Measurements from ENCODE around the gene CACNA1C.

Gene CACNA1C

DNA sequence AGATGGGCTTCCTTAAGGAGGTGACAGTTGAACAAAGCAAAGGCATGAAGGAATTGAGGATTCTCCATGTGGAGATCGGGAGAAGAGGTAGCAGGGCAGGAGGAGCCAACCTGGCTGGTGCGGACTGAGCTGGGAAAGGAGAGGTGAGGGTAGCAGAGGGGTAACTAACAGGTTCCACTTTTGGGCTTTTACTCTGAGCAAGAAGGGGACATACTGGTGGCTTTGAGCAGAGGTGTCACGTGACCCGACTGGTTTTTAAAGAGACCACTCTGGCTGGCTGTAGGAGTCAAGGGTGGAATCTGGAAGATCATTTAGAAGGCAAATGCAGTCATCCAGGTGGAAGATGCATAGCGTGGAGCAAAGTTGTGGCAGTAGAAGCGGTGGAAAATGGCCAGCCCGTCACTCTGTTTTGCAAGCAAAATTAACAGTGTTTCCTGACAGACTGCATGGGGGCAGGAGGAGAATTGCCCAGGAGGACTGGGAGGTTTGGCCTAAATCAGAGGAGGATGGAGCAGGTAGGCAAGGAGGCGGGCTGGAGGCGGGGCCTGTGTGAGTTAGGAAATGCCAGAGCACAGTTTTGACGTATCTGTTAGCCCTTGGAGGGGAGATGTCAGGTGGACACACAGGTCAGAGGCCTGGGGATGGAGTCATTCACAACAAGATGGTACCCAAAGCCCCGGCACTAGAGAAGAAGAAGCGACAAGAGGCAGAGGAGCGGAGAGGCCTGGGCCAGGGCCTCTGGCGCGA is 585.7 kb downstream of the CACNA1C start:
- H3K27me3 ChIP-seq (ENCODE audit: low read depth, low read length), result no peaks in the 10 kb centered on the region
- peaks cover 0 to 5% of the 10 kb centered on the region in 2 donors for H3K36me3 ChIP-seq (ENCODE audit: control insufficient read depth in 1 of 2, insufficient read depth in 2 of 2, low read length in 2 of 2)
- no peaks in the 10 kb centered on the region for H3K9me3 ChIP-seq (ENCODE audit: control insufficient read depth in 1 of 2, low read length in 2 of 2)
- H3K4me3 ChIP-seq (ENCODE audit: low read depth in 1 of 2, low read length in 2 of 2), result no peak overlapping the region
- no peak overlapping the region for H3K27ac ChIP-seq (ENCODE audit: low read length)
- H3K4me1 ChIP-seq (ENCODE audit: control insufficient read depth in 1 of 2, insufficient read depth in 2 of 2, low read length in 2 of 2), result peaks cover 7% of the 10 kb centered on the region in 2 donors

DNA sequence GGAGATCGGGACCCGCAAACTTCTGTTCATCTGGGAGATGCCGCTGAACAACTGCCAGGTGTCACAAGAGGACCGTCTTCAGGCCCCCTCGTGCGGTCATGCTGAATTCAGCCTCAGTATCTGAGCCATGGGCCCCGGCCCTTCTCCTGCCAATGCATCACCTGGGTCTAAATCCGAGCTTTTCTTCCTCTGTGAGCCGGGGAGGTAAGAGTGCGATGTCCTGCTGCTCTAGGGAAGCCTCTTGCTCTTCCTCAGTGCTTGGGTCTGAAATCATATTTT is 586.2 kb downstream of the CACNA1C start:
- Histone ChIP-seq H3K36me3 (ENCODE audit: control insufficient read depth in 1 of 2, insufficient read depth in 2 of 2, low read length in 2 of 2) (peaks cover 0 to 5% of the 10 kb centered on the region in 2 donors), H3K27ac (ENCODE audit: low read length) (no peak overlapping the region), H3K27me3 (ENCODE audit: low read depth, low read length) (no peaks in the 10 kb centered on the region), H3K9me3 (ENCODE audit: control insufficient read depth in 1 of 2, low read length in 2 of 2) (no peaks in the 10 kb centered on the region), H3K4me1 (ENCODE audit: control insufficient read depth in 1 of 2, insufficient read depth in 2 of 2, low read length in 2 of 2) (peaks cover 7% of the 10 kb centered on the region in 2 donors), H3K4me3 (ENCODE audit: low read depth in 1 of 2, low read length in 2 of 2) (no peak overlapping the region)

DNA sequence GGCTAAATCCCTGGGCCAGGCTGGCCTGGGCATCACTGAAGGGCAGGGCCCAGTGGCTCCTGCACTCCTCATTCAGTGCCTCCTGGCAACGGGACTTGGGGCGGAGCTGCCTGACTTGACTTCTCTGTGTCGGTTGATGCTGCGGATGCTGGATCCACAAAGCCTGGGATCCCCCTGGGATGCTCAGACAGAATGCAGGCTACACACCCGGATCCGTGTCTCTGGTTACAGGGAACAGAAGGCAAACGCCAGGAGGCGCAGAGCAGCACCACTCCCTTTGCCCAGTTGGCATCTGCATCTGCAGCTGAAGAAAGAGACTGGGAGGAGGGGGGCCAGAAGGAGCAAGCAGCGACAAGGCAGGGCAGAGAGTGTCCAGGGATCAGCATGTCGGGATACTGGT is 587.5 kb downstream of the CACNA1C start:
- H3K36me3 ChIP-seq (ENCODE audit: control insufficient read depth in 1 of 2, insufficient read depth in 2 of 2, low read length in 2 of 2), result peaks cover 0 to 5% of the 10 kb centered on the region in 2 donors
- no peaks in the 10 kb centered on the region for H3K9me3 ChIP-seq (ENCODE audit: control insufficient read depth in 1 of 2, low read length in 2 of 2)
- no peak overlapping the region for H3K27ac ChIP-seq (ENCODE audit: low read length)
- H3K27me3 ChIP-seq (ENCODE audit: low read depth, low read length), result no peaks in the 10 kb centered on the region
- no peak overlapping the region for H3K4me3 ChIP-seq (ENCODE audit: low read depth in 1 of 2, low read length in 2 of 2)
- H3K4me1 ChIP-seq (ENCODE audit: control insufficient read depth in 1 of 2, insufficient read depth in 2 of 2, low read length in 2 of 2), result peaks cover 7% of the 10 kb centered on the region in 2 donors

DNA sequence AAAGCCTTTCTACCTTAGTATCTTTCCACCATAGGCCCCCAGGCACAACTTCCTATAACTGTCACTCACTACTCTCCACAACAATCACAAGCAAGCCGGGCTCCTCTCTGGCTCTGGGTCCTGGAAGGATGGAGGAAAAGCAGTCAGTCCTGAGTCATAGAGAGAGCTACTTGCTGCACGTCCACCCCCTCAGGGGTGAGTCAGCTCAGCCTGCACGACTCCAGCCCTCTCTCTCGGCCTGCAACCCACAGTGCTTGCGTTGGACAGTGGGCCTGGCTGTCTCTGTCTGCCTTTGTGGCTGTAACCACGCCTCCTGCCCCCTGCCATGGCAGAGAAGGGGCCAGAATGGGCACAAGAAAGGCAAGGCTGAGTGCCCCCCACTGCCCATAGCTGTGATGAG is 587.9 kb downstream of the CACNA1C start:
- H3K27me3 ChIP-seq (ENCODE audit: low read depth, low read length), result no peaks in the 10 kb centered on the region
- H3K27ac ChIP-seq (ENCODE audit: low read length), result no peak overlapping the region
- H3K4me3 ChIP-seq (ENCODE audit: low read depth in 1 of 2, low read length in 2 of 2), result no peak overlapping the region
- H3K36me3 ChIP-seq (ENCODE audit: control insufficient read depth in 1 of 2, insufficient read depth in 2 of 2, low read length in 2 of 2), result peaks cover 0 to 5% of the 10 kb centered on the region in 2 donors
- no peaks in the 10 kb centered on the region for H3K9me3 ChIP-seq (ENCODE audit: control insufficient read depth in 1 of 2, low read length in 2 of 2)
- peaks cover 7% of the 10 kb centered on the region in 2 donors for H3K4me1 ChIP-seq (ENCODE audit: control insufficient read depth in 1 of 2, insufficient read depth in 2 of 2, low read length in 2 of 2)

DNA sequence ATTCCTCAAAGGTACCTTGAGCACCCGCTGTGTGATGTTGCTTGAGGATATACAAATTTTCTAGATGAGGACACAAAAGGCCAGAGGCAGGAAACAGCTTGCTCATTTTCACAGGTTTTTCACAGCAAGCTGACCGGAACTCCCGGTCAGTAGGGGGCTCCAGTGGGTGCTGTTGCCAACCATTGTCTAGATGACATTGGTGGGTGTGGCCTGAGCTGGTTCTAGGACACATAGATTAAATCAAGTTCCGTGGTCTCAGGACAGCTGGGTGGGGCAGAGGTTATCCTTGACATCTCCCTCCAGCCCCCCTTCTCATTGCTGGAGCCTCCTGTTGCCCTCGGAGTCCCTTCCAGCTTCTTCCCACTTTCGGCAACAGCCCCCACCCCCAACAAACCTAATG is 588.4 kb downstream of the CACNA1C start:
- Histone ChIP-seq H3K27ac (ENCODE audit: low read length) (no peak overlapping the region), H3K27me3 (ENCODE audit: low read depth, low read length) (no peaks in the 10 kb centered on the region), H3K4me3 (ENCODE audit: low read depth in 1 of 2, low read length in 2 of 2) (no peak overlapping the region), H3K9me3 (ENCODE audit: control insufficient read depth in 1 of 2, low read length in 2 of 2) (no peaks in the 10 kb centered on the region), H3K36me3 (ENCODE audit: control insufficient read depth in 1 of 2, insufficient read depth in 2 of 2, low read length in 2 of 2) (peaks cover 0 to 5% of the 10 kb centered on the region in 2 donors), H3K4me1 (ENCODE audit: control insufficient read depth in 1 of 2, insufficient read depth in 2 of 2, low read length in 2 of 2) (peaks cover 7% of the 10 kb centered on the region in 2 donors)

DNA sequence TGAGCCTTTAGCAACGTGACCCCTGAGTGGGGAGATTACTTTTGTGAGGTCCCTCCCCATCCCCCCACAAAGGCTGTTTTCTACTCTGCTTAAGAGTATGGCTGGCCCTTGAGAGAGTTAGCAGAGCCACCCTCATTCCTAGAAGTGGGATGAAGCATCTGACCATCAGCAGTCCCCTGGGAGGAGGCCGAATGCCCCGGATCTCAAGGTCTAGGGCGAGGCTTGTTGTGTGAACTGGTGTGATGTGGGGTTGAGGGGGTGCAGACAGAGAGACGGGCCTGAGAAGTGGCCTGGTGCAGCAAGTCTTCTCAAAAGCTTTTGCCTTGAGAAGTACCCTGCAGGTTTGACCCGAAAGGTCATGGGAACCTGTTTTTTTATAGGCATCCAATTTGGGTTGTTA is 589.0 kb downstream of the CACNA1C start:
- H3K36me3 ChIP-seq (ENCODE audit: control insufficient read depth in 1 of 2, insufficient read depth in 2 of 2, low read length in 2 of 2), result peaks cover 0 to 5% of the 10 kb centered on the region in 2 donors
- no peak overlapping the region for H3K27ac ChIP-seq (ENCODE audit: low read length)
- H3K27me3 ChIP-seq (ENCODE audit: low read depth, low read length), result no peaks in the 10 kb centered on the region
- H3K4me3 ChIP-seq (ENCODE audit: low read depth in 1 of 2, low read length in 2 of 2), result no peak overlapping the region
- H3K9me3 ChIP-seq (ENCODE audit: control insufficient read depth in 1 of 2, low read length in 2 of 2), result no peaks in the 10 kb centered on the region
- H3K4me1 ChIP-seq (ENCODE audit: control insufficient read depth in 1 of 2, insufficient read depth in 2 of 2, low read length in 2 of 2), result peaks cover 7% of the 10 kb centered on the region in 2 donors

DNA sequence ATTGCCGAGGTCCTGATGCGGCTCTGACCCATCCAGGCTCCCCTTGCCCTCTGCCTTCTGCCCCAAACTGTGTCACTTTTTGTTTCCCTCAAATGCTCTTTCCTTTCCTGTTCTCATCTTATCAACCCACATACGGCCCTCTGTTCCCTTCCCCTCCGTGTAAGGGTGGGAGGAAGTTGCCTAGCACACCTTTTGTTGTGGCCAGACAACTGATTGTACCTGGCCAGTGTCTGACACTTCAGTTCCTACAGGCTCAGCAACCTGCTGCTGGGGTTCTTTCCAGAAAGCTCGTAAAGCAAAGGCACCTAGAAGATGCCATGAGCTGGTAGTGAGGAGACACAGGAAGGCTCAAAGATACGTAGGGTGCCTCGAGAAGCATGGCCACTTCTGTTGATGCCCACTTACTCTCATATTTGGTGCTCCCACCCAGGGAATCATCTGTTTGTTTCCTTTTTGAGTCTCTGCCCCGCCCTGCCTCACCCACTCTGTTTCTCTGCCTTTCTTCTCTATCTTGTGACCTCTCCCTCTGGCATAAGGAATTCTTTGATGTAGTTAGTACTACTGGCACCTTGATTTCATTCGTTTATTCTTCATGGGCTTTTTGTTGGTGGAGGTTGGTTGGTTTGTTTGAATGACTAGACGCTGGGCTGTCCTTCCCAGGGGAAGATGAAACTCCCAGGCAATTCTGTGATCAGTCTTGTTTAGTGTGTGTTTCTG is 589.5 kb downstream of the CACNA1C start:
- no peak overlapping the region for H3K27ac ChIP-seq (ENCODE audit: low read length)

DNA sequence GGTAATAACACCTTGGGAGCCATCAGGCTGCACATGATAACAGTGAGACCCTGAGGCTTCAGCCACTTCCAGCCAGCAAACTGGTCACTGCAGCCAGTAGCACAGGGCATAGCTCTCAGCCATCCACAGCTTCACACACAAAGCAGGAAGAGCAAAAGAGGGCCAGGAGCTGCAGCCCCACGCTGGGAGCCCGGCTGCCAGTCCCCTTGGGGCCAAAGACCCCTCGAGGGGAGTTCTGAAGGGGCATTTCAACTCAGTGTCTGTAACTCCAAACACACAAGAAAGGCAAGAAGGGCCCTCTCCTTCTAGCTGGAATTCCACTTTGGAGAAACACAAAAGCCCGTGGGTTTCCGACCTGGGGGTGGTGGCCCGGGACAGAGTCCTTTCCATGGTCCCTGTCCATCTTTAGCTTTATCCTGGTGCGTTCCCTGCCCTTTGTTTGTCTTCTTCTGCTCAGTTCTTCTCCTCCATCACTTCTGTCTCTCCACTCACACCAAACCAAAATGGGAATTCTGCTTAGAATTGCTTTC is 590.2 kb downstream of the CACNA1C start:
- Histone ChIP-seq H3K9me3 (ENCODE audit: control insufficient read depth in 1 of 2, low read length in 2 of 2) (no peaks in the 10 kb centered on the region), H3K27ac (ENCODE audit: low read length) (no peak overlapping the region), H3K27me3 (ENCODE audit: low read depth, low read length) (no peaks in the 10 kb centered on the region), H3K4me1 (ENCODE audit: control insufficient read depth in 1 of 2, insufficient read depth in 2 of 2, low read length in 2 of 2) (peaks cover 7% of the 10 kb centered on the region in 2 donors), H3K36me3 (ENCODE audit: control insufficient read depth in 1 of 2, insufficient read depth in 2 of 2, low read length in 2 of 2) (peaks cover 0 to 5% of the 10 kb centered on the region in 2 donors), H3K4me3 (ENCODE audit: low read depth in 1 of 2, low read length in 2 of 2) (no peak overlapping the region)

More for the DNA sequence above, 589.5 kb downstream of the CACNA1C start:
- H3K4me1 ChIP-seq (ENCODE audit: control insufficient read depth in 1 of 2, insufficient read depth in 2 of 2, low read length in 2 of 2), result peaks cover 7% of the 10 kb centered on the region in 2 donors
- no peaks in the 10 kb centered on the region for H3K9me3 ChIP-seq (ENCODE audit: control insufficient read depth in 1 of 2, low read length in 2 of 2)
- H3K27me3 ChIP-seq (ENCODE audit: low read depth, low read length), result no peaks in the 10 kb centered on the region
- H3K36me3 ChIP-seq (ENCODE audit: control insufficient read depth in 1 of 2, insufficient read depth in 2 of 2, low read length in 2 of 2), result peaks cover 0 to 5% of the 10 kb centered on the region in 2 donors
- no peak overlapping the region for H3K4me3 ChIP-seq (ENCODE audit: low read depth in 1 of 2, low read length in 2 of 2)

DNA sequence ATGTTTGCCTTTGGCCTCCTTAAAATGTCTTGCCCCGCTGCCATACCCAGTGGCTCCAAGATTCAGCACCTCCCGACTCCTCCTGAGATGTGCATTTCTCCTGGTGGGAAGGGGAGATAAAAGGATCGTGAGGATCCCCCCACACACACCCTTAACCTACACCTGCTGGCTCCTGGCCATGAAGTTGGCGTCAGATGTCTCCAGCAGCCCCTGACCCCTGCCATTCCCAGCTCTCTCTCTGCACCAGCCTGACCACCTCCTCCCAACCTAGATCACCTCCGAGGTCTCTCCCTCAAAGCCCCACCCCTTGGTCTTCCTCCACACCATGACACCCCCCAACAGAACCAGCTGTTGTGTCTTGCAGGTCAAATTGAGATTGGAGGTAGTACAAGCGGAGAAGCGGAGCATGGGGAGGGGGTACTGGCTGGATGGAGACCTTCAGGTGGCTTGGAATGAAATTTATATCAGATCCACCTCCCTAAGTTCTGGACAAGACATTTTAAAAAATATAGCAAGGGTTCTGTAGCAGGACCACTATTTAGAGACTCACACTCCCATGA is 590.9 kb downstream of the CACNA1C start:
- Histone ChIP-seq H3K4me1 (ENCODE audit: control insufficient read depth in 1 of 2, insufficient read depth in 2 of 2, low read length in 2 of 2) (peaks cover 7% of the 10 kb centered on the region in 2 donors), H3K27ac (ENCODE audit: low read length) (no peak overlapping the region), H3K36me3 (ENCODE audit: control insufficient read depth in 1 of 2, insufficient read depth in 2 of 2, low read length in 2 of 2) (peaks cover 0 to 5% of the 10 kb centered on the region in 2 donors), H3K4me3 (ENCODE audit: low read depth in 1 of 2, low read length in 2 of 2) (no peak overlapping the region), H3K9me3 (ENCODE audit: control insufficient read depth in 1 of 2, low read length in 2 of 2) (no peaks in the 10 kb centered on the region), H3K27me3 (ENCODE audit: low read depth, low read length) (no peaks in the 10 kb centered on the region)

DNA sequence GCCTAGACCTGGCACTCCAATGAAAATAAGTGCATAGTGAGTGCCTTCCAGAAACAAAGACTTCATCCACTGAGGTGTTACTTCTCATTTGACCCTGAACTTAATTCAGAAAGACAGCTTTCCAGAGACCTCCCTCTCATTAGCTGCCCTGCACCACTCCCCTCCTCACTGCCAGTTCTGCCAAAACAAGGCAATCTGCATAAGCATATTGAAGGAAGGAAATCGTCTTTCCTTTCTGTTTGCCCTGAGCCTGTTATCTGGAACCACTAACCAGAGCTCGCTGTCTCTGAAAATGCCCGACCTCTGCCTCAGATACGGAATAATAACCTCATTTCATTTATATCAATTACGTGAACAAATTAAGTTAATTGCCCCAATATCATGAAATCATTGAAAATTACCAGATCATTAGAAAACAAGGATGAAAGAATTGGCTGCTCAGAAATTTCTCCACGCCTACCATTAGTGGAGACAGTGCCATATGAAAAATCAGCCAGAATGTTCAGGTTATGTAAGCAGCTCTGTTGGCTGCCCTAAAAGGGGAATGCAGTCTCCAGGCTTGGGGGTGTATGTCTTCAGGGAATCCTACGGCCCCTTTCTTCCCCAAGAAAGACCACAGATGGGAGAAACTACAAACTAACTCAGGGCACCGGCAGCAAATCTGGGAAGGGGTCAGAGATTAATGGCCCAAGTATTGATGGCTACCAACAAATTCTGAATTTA is 592.1 kb downstream of the CACNA1C start:
- H3K9me3 ChIP-seq (ENCODE audit: control insufficient read depth in 1 of 2, low read length in 2 of 2), result no peaks in the 10 kb centered on the region
- peaks cover 7 to 16% of the 10 kb centered on the region in 2 donors for H3K4me1 ChIP-seq (ENCODE audit: control insufficient read depth in 1 of 2, insufficient read depth in 2 of 2, low read length in 2 of 2)
- H3K4me3 ChIP-seq (ENCODE audit: low read depth in 1 of 2, low read length in 2 of 2), result no peak overlapping the region
- H3K36me3 ChIP-seq (ENCODE audit: control insufficient read depth in 1 of 2, insufficient read depth in 2 of 2, low read length in 2 of 2), result no peaks in the 10 kb centered on the region
- H3K27me3 ChIP-seq (ENCODE audit: low read depth, low read length), result no peaks in the 10 kb centered on the region
- no peak overlapping the region for H3K27ac ChIP-seq (ENCODE audit: low read length)

DNA sequence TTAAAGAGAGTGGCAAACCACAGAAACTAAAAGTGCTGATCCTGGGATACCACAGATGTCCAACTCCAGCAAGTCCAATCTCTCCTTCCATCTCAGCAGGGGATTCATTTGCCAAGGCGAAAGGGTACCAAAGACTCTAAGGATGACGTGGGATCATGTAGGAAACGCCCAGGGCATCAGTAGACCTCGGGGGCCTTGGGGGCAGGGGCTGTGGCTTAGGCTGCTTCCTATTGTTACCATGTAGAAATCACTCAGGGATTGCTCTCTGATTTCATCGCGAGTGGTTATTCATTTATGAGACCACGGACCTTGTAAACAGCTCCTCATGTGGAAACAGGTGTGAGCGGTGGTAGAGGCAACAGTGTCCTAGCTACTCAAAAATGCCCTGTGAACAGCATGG is 592.7 kb downstream of the CACNA1C start:
- Histone ChIP-seq H3K36me3 (ENCODE audit: control insufficient read depth in 1 of 2, insufficient read depth in 2 of 2, low read length in 2 of 2) (no peaks in the 10 kb centered on the region), H3K4me1 (ENCODE audit: control insufficient read depth in 1 of 2, insufficient read depth in 2 of 2, low read length in 2 of 2) (peaks cover 1 to 16% of the 10 kb centered on the region in 2 donors), H3K27me3 (ENCODE audit: low read depth, low read length) (no peaks in the 10 kb centered on the region), H3K4me3 (ENCODE audit: low read depth in 1 of 2, low read length in 2 of 2) (no peak overlapping the region), H3K9me3 (ENCODE audit: control insufficient read depth in 1 of 2, low read length in 2 of 2) (no peaks in the 10 kb centered on the region), H3K27ac (ENCODE audit: low read length) (no peak overlapping the region)

All from muscle layer of duodenum (tissue), 2 donors.